Stimulated activated CD4-positive, alpha-beta T cell treated with anti-CD3 and anti-CD28 coated beads, Interleukin-12 subunit alpha, Interleukin-12 subunit beta, amount 100 ng/mL, for 48 hours (primary cell): ENCODE measurements around the gene SLC39A8.

Source experiments
- DNase-seq, 3 donors: peaks; one replicate each; pipeline ENCODE4 v3.0.0-alpha.2; 2020; ENCODE audit warnings: low read depth in 2 of 3, low spot score in 1 of 3

The SLC39A8 gene

DNA sequence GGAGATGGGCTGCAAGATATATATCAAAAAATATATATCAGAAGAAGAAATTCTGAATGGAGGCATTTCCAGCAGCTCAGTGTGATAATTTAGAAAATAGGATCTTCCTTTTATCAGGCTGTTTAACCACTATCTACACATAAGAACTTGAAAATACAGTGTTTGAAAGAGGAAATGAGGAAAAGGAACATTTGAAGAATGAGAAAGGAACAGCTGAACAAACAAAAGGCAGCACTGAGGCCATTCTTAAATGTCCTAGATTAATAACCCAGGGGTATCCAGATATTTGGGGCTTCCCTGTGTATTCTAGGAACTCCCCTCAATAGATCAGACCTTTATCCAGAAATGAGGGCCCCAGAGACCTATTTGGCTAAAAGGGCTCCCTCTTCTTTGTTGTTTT, 4.1 kb downstream of the SLC39A8 start:
- no peak for DNase-seq

DNA sequence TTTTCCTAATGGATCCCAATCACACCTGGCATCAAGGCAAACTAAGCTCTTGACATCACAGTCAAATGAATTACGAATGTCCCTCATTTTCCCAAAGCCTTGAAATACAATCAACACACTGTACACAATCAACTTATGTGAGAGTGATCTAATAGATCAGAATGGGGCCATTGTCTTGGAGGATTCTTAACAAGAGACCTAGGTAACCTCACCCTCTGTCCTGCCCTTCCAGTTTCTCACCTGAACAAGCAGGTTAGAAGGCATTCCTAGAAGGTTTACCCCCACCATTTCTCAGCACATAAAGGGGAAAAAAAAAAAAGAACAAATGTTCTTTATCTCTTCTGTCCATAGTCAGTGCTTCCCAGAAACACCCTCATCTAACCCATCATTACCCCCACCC, 6.3 kb downstream of the SLC39A8 start:
- no peak for DNase-seq

GRCh38 chr4:102338405-102338804, 6.9 kb downstream of the SLC39A8 start:
- DNase-seq = no peak

GRCh38 chr4:102335616-102336015, 9.7 kb downstream of the SLC39A8 start:
- no peak for DNase-seq

DNA sequence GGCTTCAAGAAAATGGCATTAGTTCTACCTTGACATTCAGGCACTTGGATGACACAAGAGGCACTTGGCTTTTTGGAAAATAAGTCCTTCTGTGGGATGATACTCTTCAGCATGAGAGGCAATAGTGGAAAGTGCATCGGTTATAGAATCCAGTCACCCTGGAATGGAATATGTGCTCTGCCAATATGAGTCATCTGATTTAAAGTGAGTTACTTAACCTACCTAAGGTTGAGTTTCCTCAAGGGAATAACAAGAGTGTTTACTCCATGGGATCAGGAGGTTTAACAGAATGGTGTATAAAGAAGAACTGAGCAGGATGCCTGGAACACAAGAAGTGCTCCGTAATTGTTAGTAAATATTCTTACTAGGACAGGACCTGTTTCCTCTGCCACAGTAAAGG, 10.7 kb downstream of the SLC39A8 start:
- no peak for DNase-seq

DNA sequence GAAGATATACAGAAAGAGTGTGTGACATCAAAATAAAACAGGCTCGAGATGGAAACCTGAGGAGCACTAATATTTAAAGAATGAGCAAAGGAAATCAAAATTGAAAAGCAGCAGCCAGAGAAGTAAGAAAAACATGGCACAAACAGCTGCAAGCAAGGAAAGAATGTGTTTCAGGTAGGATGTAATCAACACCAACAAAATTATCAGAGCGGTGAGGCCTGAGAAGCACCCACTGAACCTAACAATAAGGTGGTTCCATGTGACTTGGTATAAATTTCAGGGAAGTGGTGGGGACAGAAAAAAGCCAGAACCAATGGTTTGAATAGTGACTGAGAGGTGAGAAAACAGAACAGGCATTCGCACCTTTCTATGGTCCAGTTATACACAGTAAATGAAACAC, 11.5 kb downstream of the SLC39A8 start:
- no peak for DNase-seq

DNA sequence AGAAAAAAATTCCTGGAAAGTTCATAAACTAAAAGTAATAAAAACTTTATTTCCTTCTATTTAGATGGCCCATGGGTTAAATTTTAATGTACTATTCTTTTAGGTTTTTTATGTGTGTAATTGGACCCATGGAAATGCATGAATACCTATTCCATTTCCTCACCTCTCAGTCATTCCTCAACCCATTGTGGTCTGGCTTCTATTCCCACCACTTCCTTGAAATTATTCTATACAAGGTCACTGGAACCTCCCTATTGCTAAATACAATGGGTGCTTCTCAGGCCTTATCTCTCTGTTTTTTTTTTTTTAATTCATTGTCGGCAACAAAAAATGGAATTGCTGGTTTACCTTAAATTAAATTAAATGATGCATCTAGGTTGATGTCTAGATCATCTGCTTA, 17.2 kb downstream of the SLC39A8 start:
- DNase-seq = no peak

GRCh38 chr4:102326951-102327350, 18.3 kb downstream of the SLC39A8 start:
- DNase-seq = no peak

DNA sequence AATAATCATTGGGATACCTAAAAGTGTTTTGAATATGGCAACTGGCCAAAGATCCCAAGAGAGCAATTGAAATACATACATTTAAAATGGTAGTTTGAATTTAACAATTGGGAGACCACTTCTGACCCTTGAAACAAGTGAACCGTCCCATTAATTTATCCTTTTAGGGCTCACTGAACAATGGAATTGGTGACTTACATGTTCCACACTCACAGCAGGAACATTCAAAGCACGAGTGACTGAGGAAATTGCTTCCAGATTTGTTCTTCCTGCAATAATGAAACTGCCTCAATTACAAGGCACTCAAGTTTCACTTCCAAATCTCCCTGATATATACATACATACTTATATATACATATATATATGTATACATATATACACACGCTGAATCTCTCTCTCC, 20.6 kb downstream of the SLC39A8 start:
- no peak for DNase-seq

DNA sequence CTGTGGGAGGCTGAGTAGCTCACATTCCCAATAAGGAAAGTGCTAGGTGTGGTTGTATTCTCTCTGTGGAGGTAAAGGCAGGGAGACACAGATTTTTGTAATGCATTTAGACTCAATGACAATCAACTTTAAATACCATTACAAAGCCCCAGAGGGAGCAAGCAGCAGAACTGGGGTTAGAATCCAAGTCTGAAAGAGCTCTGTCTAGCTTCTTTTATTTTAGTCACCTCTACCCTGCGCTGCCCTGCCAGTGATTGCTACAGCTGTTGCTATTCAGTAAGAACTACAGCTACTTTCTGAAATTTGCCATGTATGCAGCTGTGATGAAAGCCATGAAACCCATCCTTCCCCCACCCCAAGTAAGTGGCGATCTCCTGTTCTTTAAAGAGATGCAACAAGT, 22.5 kb downstream of the SLC39A8 start:
- DNase-seq = no peak

DNA sequence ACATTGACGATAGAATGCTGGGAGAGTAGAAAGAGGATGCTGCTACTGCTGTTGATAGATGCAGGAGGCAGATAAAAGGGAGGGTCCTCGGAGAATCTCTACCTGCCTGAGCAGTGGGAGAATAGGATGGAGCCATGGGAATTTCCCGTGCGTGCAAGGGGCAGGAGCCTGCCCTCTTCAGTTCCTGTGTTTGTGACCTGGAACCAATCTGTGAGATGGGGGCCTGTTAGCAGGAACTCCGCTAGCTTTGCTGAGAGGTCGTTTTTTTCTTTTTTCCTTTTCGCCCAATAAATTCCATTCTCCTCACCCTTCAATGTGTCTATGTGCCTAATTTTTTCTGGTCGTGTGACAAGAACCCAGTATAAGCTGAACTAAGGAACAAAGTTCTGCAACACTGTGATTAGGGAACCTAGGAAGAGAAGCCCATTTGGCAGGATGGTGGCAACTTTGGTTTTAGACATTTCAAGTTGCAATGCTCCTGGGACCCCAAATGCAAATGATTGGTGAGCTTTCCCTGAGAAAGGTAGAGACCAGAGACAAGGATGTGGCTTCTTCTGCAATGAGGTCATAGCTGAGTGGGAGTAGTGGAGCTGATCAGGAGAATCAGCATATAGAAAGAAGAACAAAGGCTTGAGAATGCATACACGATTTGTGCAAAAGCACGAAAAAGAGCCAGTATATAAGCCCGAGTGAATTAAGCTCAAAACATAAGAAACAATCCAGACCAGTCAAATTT, 23.9 kb downstream of the SLC39A8 start:
- no peak for DNase-seq

GRCh38 chr4:102319594-102319993, 25.7 kb downstream of the SLC39A8 start:
- DNase-seq = no peak

GRCh38 chr4:102318526-102318925, 26.8 kb downstream of the SLC39A8 start:
- no peak for DNase-seq

DNA sequence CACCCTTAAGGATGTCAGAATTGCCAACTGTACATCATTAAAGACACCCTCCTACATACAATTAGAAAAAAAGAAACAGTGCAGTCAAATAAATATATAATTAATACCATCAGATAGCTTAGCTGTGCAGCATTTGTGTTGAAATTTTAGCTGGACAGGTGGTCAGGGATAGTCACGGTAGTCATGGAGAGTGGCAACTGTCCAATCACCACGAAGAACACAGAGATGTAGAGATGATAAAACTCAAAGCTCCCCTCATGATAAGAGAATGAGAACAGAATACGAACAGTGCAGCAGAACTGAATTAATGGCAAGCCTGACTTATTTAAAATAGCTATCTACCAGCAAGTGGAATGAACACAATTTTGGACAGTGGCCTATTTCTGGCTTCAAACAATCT, 27.2 kb downstream of the SLC39A8 start:
- DNase-seq = no peak

DNA sequence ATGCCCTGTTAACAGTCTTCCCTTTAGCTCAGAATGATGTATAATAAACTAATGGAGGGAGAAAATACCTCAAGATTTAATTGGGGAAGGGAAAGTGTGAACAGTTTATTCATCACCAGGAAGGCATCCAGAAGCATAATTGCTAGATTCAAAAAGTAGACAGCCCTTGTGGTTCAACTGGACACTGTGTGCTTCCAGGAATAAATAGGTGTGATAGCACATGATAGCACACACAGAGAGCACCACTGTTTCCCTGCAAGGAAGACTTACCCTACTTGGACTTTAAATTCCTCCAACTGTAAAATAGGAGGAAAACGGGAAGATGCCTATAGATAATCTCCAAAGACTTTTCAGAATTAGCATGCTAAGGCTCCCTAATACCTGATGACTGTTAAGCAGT, 27.8 kb downstream of the SLC39A8 start:
- DNase-seq = no peak

- DNase-seq = no peak
Observed at GRCh38 chr4:102316585-102316984, 28.7 kb downstream of the SLC39A8 start.

GRCh38 chr4:102315532-102315931, 29.8 kb downstream of the SLC39A8 start:
- no peak for DNase-seq

DNA sequence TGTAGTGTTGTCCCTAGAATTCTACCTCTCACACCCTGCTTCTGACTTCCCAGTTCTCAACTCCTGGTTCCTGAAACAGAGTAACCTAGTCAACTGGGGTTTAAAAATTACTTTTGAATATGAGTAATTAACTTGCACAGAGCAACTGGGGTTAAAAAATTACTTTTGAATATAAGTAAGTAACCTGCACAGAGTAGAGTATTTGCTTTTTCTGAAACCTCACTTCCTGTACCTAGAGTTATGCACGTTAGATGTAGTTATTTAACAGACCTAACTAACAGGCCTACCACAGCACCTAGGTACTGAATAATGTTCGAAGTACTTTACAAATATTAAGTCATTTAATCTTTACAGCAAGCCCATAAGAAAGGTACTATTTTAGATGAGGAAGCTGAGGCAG, 32.9 kb downstream of the SLC39A8 start:
- no peak for DNase-seq

DNA sequence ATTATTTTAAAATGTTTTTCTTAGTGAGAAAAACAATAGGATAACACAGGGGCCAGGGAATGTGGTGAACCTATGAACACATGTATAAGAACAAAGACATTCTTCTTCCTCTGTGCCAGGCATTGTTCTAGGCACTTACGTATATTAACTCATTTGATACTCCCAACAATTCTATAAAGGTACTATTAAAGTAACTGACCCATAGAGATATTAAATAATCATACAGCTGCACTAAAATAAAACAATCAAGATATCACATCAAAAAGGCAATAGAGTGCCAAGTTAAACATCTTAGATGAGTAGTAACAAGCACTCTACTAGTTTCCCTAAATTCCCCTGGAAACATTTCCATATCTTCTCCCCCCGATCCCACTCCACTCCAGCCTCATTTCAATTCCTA, 33.4 kb downstream of the SLC39A8 start:
- no peak for DNase-seq

DNA sequence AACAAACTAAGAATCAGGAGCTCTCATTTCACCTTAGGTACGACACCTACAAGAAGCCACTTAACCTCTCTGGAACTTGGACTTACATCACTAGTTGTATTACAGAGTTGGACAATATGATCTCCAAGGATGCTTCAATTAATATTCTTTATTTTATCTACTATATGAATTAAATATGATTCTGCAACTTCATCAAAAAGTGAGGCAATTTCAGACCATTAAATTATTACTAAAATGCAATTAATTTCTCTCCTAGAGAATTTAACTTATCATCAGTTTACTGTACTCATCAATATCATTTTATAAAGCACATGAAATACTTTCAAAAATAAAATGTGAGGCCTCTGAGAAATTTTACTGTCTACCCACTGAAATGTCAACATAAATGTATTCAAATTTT, 33.9 kb downstream of the SLC39A8 start:
- DNase-seq = no peak

DNA sequence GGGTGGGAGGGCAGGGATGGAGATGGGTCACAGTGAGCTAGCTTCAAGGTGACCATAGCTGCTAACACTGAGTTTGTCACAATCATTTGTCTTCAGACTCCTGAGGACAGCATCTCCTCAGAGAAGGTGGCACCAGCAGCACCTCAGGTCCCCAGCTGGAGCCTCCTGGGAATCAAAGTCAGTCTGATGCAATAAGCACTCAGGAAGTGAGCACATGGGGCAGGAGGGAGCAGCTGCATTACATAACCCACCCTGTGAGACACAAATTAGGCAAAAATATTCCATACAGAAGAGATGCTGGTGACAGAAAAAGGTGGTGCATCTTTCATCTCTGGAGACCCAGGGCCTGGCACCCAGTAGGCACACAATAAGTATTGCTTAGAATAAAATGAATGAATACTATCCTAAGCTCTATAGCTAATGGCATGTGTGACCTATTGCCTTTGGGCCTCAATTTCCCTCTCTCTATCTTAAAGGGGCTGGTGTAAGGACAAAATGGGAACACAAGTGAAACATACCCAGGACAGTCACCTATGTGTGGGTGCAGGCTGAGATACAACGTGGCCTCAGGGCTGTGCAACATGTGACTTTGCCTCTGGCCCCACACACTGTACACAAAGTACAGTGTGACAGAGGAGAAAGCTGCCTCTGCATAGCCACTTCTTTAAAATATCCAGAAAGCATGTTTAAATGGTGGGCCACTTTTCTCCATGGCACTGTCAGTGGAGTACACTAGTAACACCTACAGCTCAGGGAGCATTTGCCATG, 37.1 kb downstream of the SLC39A8 start:
- no peak for DNase-seq

GRCh38 chr4:102305666-102306065, 39.6 kb downstream of the SLC39A8 start:
- no peak for DNase-seq

DNA sequence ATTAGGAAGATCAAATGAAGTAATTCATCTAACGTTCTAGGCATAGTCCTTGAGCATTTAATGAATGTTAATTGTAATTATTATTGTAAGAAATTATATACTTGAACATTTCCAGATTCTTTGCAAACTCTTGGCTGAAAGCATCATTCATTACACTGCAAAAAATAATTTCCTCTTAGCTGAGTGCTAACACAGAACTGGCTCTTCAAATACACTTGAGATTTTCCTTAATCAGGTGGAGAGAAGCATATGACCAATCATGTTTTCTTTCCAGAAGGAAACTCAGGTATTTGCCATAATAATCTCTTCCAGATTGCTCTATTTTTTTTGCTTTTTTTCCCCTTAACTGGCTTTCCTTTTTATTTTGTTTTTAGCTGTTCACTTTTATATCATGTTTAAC, 42.5 kb downstream of the SLC39A8 start:
- DNase-seq = no peak
